Endothelial cell (in vitro differentiated cells): ENCODE measurements around the gene MYO9B. TPM values are rescaled to one million over a fixed set of nuclear protein-coding genes. Genes with fewer than 3 reads are reported as not detected.

Experiments used
- DNase-seq: peaks from one replicate; pipeline ENCODE4 v3.0.0; 2021; ENCODE audit warnings: low spot score
- H3K27ac Mint-ChIP-seq: one replicate; pipeline ENCODE4 v1.8.0; 2021; ENCODE audit warnings: mixed read lengths, inconsistent platforms; ENCODE audit not compliant: unreplicated experiment
- H3K27me3 Mint-ChIP-seq: one replicate; pipeline ENCODE4 v1.8.0; 2021; ENCODE audit warnings: mild to moderate bottlenecking, moderate library complexity, mixed read lengths, inconsistent platforms; ENCODE audit not compliant: unreplicated experiment
- H3K36me3 Mint-ChIP-seq: one replicate; pipeline ENCODE4 v1.8.0; 2021; ENCODE audit warnings: mild to moderate bottlenecking, low read depth, mixed read lengths, inconsistent platforms; ENCODE audit not compliant: unreplicated experiment
- H3K4me1 Mint-ChIP-seq: one replicate; pipeline ENCODE4 v1.8.0; 2021; ENCODE audit warnings: mild to moderate bottlenecking, mixed read lengths, inconsistent platforms; ENCODE audit not compliant: unreplicated experiment
- H3K4me3 Mint-ChIP-seq: one replicate; pipeline ENCODE4 v1.8.0; 2021; ENCODE audit warnings: mild to moderate bottlenecking, mixed read lengths, inconsistent platforms; ENCODE audit not compliant: unreplicated experiment
- H3K9me3 Mint-ChIP-seq: one replicate; pipeline ENCODE4 v1.8.0; 2021; ENCODE audit warnings: mixed read lengths, inconsistent platforms; ENCODE audit not compliant: unreplicated experiment
- CTCF ChIP-seq: fragments of 200-600 bp; sonication (generic); IDR thresholded peaks from one replicate; pipeline ENCODE4 v1.5.0; 2021; ENCODE audit warnings: antibody characterized with exemption; ENCODE audit not compliant: unreplicated experiment
- total RNA-seq: library from RNA; stranded (reverse); fragmentation: NEBNext Ultra II Directional; extraction: Animal tissue kit (Norgen Biotek cat#: 25700); gene quantifications from one replicate; pipeline ENCODE4 v1.2.1, GENCODE V29; 2021; ENCODE audit not compliant: unreplicated experiment

The MYO9B gene
- total RNA-seq, 1 donor from 2014 or later, result 62.4 TPM

- Mint-ChIP-seq H3K4me1 (peaks cover 4% of the 10 kb centered on the region), H3K36me3 (peaks cover 9% of the 10 kb centered on the region), H3K4me3 (no peak overlapping the region), H3K27me3 (peaks cover 3% of the 10 kb centered on the region), H3K9me3 (no peaks in the 10 kb centered on the region), H3K27ac (no peak overlapping the region)
- DNase-seq, result no peak
- TF ChIP-seq CTCF, result no peak
Observed at GRCh38 chr19:17145546-17146497, 70.2 kb downstream of the MYO9B start.

- peaks cover 3% of the 10 kb centered on the region for H3K27me3 Mint-ChIP-seq
- H3K27ac Mint-ChIP-seq, result no peak overlapping the region
- H3K9me3 Mint-ChIP-seq, result no peaks in the 10 kb centered on the region
- peaks cover 8% of the 10 kb centered on the region for H3K36me3 Mint-ChIP-seq
- DNase-seq, result no peak
- no peak overlapping the region for H3K4me3 Mint-ChIP-seq
- TF ChIP-seq CTCF, result no peak
- no peaks in the 10 kb centered on the region for H3K4me1 Mint-ChIP-seq
Observed at GRCh38 chr19:17148130-17148529, 72.6 kb downstream of the MYO9B start.

GRCh38 chr19:17149393-17150135, 74.0 kb downstream of the MYO9B start:
- peaks cover 6% of the 10 kb centered on the region for H3K27me3 Mint-ChIP-seq
- no peaks in the 10 kb centered on the region for H3K9me3 Mint-ChIP-seq
- no peak overlapping the region for H3K4me3 Mint-ChIP-seq
- no peak for TF ChIP-seq CTCF
- H3K4me1 Mint-ChIP-seq, result no peaks in the 10 kb centered on the region
- no peak overlapping the region for H3K27ac Mint-ChIP-seq
- peaks cover 11% of the 10 kb centered on the region for H3K36me3 Mint-ChIP-seq
- DNase-seq, result peak; percentile 13

GRCh38 chr19:17153996-17154395, 78.4 kb downstream of the MYO9B start:
- H3K27me3 Mint-ChIP-seq, result peaks cover 3% of the 10 kb centered on the region
- H3K4me1 Mint-ChIP-seq, result no peaks in the 10 kb centered on the region
- H3K36me3 Mint-ChIP-seq, result peaks cover 11% of the 10 kb centered on the region
- no peak overlapping the region for H3K27ac Mint-ChIP-seq
- no peak for DNase-seq
- H3K9me3 Mint-ChIP-seq, result no peaks in the 10 kb centered on the region
- peak overlapping the region; percentile 74 for H3K4me3 Mint-ChIP-seq
- TF ChIP-seq CTCF, result no peak
